ENCODE data around the gene PLAAT4. TPM values are rescaled to one million over a fixed set of nuclear protein-coding genes. Genes with fewer than 3 reads are reported as not detected.

The PLAAT4 gene
- polyA plus RNA-seq, 2 of the 4 experiments (the other 2 are of a cell fraction), result 0.74 to 1.6 TPM

DNA sequence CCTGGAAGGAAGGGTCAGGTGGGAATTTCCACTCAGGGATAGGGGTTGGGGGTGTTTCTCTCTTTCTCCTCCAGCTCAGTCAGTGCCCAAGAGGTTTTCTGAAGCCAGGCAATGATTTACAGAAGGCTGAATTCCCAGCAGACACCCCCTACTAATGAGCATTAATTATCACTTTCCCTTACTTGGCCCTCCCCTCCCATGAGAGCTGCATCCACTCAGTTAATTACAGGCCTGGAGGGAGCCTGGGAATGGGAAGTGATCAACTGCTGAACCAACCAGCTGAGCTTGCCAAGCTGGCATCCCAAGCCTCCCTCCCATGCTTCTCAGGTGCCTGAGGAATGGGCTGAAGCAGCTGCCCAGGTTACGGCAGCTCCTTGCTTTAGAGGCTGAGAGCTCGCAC, 29.7 kb upstream of the PLAAT4 start:
- POLR2A ChIA-PET, result no interaction called here
- H3K9me3 ChIP-seq, result no peaks in the 10 kb centered on the region
- no peak for TF ChIP-seq CHD4 (IDR thresholded peaks at IDR 0.05; ENCODE audit: borderline replicate concordance)
- TF ChIP-seq FOSL2 (IDR thresholded peaks at IDR 0.05), result no peak
- no peak for TF ChIP-seq FOSL2 (CRISPR knock-in tag; IDR thresholded peaks at IDR 0.05)
- TF ChIP-seq, protein P1, sequence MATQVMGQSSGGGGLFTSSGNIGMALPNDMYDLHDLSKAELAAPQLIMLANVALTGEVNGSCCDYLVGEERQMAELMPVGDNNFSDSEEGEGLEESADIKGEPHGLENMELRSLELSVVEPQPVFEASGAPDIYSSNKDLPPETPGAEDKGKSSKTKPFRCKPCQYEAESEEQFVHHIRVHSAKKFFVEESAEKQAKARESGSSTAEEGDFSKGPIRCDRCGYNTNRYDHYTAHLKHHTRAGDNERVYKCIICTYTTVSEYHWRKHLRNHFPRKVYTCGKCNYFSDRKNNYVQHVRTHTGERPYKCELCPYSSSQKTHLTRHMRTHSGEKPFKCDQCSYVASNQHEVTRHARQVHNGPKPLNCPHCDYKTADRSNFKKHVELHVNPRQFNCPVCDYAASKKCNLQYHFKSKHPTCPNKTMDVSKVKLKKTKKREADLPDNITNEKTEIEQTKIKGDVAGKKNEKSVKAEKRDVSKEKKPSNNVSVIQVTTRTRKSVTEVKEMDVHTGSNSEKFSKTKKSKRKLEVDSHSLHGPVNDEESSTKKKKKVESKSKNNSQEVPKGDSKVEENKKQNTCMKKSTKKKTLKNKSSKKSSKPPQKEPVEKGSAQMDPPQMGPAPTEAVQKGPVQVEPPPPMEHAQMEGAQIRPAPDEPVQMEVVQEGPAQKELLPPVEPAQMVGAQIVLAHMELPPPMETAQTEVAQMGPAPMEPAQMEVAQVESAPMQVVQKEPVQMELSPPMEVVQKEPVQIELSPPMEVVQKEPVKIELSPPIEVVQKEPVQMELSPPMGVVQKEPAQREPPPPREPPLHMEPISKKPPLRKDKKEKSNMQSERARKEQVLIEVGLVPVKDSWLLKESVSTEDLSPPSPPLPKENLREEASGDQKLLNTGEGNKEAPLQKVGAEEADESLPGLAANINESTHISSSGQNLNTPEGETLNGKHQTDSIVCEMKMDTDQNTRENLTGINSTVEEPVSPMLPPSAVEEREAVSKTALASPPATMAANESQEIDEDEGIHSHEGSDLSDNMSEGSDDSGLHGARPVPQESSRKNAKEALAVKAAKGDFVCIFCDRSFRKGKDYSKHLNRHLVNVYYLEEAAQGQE (IDR thresholded peaks at IDR 0.05), result no peak
- TF ChIP-seq, protein P2, sequence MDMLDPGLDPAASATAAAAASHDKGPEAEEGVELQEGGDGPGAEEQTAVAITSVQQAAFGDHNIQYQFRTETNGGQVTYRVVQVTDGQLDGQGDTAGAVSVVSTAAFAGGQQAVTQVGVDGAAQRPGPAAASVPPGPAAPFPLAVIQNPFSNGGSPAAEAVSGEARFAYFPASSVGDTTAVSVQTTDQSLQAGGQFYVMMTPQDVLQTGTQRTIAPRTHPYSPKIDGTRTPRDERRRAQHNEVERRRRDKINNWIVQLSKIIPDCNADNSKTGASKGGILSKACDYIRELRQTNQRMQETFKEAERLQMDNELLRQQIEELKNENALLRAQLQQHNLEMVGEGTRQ (IDR thresholded peaks at IDR 0.05), result no peak
- TF ChIP-seq HEYL (CRISPR knock-in tag; IDR thresholded peaks at IDR 0.05), result no peak
- WGBS (ENCODE audit: missing lambda C conversion rate), result 100% methylated on average over 1 of the region's 2 CpGs
- no peak overlapping the region for H3K4me2 ChIP-seq
- CTCF ChIA-PET, result interaction anchor here (0.6 to 5.0 kb wide), 4 partner anchors 9 to 368 kb away, joined by 3 to 29 read pairs (median 4); no protein-coding TSS in a partner anchor
- no peak for DNase-seq (ENCODE audit: low read depth in 1 of 2, low spot score in 1 of 2)
- H3K27ac ChIP-seq, result no peak overlapping the region
- H3K4me3 ChIP-seq, result no peak overlapping the region
- ATAC-seq, result no peak
- peaks cover 14% of the 10 kb centered on the region for H3K4me1 ChIP-seq
- no peak for FAIRE-seq

DNA sequence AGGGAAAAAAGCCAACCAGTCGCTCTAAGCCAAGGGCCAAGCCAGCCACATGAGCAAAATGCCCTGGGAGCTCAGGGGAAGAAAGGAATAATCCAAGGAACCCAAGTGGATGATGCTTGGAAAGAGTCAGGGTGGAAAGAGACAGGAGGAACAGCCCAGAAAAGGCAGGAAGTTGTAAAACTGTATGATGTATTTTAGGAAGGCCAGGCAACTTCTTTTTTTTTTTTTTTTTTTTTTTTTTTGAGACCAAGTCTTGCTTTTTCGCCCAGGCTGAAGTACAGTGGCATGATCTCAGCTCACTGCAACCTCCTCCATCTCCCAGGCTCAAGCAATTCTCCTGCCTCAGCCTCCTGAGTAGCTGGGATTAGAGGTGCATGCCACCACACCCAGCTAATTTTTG, 29.1 kb upstream of the PLAAT4 start:
- no peak overlapping the region for H3K27ac ChIP-seq
- H3K4me3 ChIP-seq, result no peak overlapping the region
- ATAC-seq, result no peak
- ChIA-PET POLR2A (no interaction called here), CTCF (interaction anchor here (0.6 to 5.0 kb wide), 5 partner anchors 8 to 369 kb away, joined by 3 to 29 read pairs (median 4); no protein-coding TSS in a partner anchor)
- WGBS (ENCODE audit: missing lambda C conversion rate), result 90% methylated on average over 2 of the region's 2 CpGs
- peaks cover 14% of the 10 kb centered on the region for H3K4me1 ChIP-seq
- TF ChIP-seq RARB (CRISPR knock-in tag; IDR thresholded peaks at IDR 0.05) (no peak), FOSL2 (IDR thresholded peaks at IDR 0.05) (no peak), FOSL2 (CRISPR knock-in tag; IDR thresholded peaks at IDR 0.05) (no peak), TFCP2L1 (CRISPR knock-in tag; IDR thresholded peaks at IDR 0.05) (no peak), EP300 (IDR thresholded peaks at IDR 0.05) (no peak), CBX8 (IDR thresholded peaks at IDR 0.05) (no peak), PHF8 (IDR thresholded peaks at IDR 0.05; ENCODE audit: borderline replicate concordance, low read depth) (no peak), GATA3 (IDR thresholded peaks at IDR 0.05; ENCODE audit: borderline replicate concordance) (no peak), MAZ (IDR thresholded peaks at IDR 0.05; ENCODE audit: borderline replicate concordance, low read depth, low read length) (no peak), KDM5A (IDR thresholded peaks at IDR 0.05) (no peak), HOXB5 (CRISPR knock-in tag; IDR thresholded peaks at IDR 0.05) (no peak), CBX2 (IDR thresholded peaks at IDR 0.05; ENCODE audit: borderline replicate concordance, low read depth) (no peak), RNF2 (IDR thresholded peaks at IDR 0.05; ENCODE audit: borderline replicate concordance, low read depth) (no peak), EHMT2 (IDR thresholded peaks at IDR 0.05; ENCODE audit: low read depth) (no peak)
- TF ChIP-seq, protein P3, sequence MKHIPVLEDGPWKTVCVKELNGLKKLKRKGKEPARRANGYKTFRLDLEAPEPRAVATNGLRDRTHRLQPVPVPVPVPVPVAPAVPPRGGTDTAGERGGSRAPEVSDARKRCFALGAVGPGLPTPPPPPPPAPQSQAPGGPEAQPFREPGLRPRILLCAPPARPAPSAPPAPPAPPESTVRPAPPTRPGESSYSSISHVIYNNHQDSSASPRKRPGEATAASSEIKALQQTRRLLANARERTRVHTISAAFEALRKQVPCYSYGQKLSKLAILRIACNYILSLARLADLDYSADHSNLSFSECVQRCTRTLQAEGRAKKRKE (CRISPR knock-in tag; IDR thresholded peaks at IDR 0.05; ENCODE audit: low read depth), result no peak
- TF ChIP-seq, protein P2 (IDR thresholded peaks at IDR 0.05), result no peak
- TF ChIP-seq, protein P4, sequence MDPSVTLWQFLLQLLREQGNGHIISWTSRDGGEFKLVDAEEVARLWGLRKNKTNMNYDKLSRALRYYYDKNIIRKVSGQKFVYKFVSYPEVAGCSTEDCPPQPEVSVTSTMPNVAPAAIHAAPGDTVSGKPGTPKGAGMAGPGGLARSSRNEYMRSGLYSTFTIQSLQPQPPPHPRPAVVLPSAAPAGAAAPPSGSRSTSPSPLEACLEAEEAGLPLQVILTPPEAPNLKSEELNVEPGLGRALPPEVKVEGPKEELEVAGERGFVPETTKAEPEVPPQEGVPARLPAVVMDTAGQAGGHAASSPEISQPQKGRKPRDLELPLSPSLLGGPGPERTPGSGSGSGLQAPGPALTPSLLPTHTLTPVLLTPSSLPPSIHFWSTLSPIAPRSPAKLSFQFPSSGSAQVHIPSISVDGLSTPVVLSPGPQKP (IDR thresholded peaks at IDR 0.05; ENCODE audit: low read depth, low read length), result no peak
- no peaks in the 10 kb centered on the region for H3K9me3 ChIP-seq
- DNase-seq (ENCODE audit: low read depth in 1 of 2, low spot score in 1 of 2), result no peak
- no peak for FAIRE-seq
- H3K4me2 ChIP-seq, result no peak overlapping the region
